LNCaP clone FGC (cell line): Measurements from ENCODE around the gene IGF1.

Source experiments
- DNase-seq: peaks from one replicate; pipeline ENCODE4 v3.0.0-alpha.2; 2011; ENCODE audit warnings: low read depth
- H3K4me3 ChIP-seq: 2 replicates; pipeline ENCODE4 v1.5.1; 2011; ENCODE audit warnings: mild to moderate bottlenecking, low read depth, low read length, control low read depth
- CTCF ChIP-seq: IDR thresholded peaks from 2 replicates; pipeline ENCODE4 v1.5.1; 2012; ENCODE audit warnings: mild to moderate bottlenecking; ENCODE audit not compliant: control insufficient read depth, insufficient read depth; ENCODE audit errors: extremely low read depth

The IGF1 gene

GRCh38 chr12:102480406-102480805 is at the start of gene IGF1:
Gene IGF1, minus strand, starts transcription at chr12:102480563. Its CDS starts 182 bp downstream, at chr12:102480381.
- peak; percentile 23; the same call in 1 of the 2 replicates for TF ChIP-seq CTCF
- no peak within 1 kb of the TSS for H3K4me3 ChIP-seq
- DNase-seq: no peak

GRCh38 chr12:102528111-102528510 is 47.7 kb upstream of the IGF1 start:
- TF ChIP-seq CTCF: no peak
- no peak for DNase-seq
- H3K4me3 ChIP-seq: no peak overlapping the region

GRCh38 chr12:102527171-102527720 is 46.9 kb upstream of the IGF1 start:
- no peak for DNase-seq
- H3K4me3 ChIP-seq: no peak overlapping the region
- TF ChIP-seq CTCF: no peak

GRCh38 chr12:102526656-102527055 is 46.3 kb upstream of the IGF1 start:
- no peak for TF ChIP-seq CTCF
- no peak for DNase-seq

GRCh38 chr12:102522768-102523167 is 42.4 kb upstream of the IGF1 start:
- no peak for DNase-seq

More at GRCh38 chr12:102526656-102527055, 46.3 kb upstream of the IGF1 start:
- H3K4me3 ChIP-seq: no peak overlapping the region

GRCh38 chr12:102521662-102522277 is 41.4 kb upstream of the IGF1 start:
- no peak for TF ChIP-seq CTCF
- DNase-seq: no peak
- no peak overlapping the region for H3K4me3 ChIP-seq

More at GRCh38 chr12:102522768-102523167, 42.4 kb upstream of the IGF1 start:
- H3K4me3 ChIP-seq: no peak overlapping the region
- TF ChIP-seq CTCF: no peak

GRCh38 chr12:102518871-102519270 is 38.5 kb upstream of the IGF1 start:
- no peak for TF ChIP-seq CTCF
- no peak for DNase-seq
- H3K4me3 ChIP-seq: no peak overlapping the region
